MM.1S (cell line): ENCODE results near the gene ADGRD1.
A peak's percentile ranks its signal among the peaks of the same experiment; 100 is the strongest.

Experiments
- DNase-seq: peaks from one replicate; pipeline ENCODE4 v3.0.0-alpha.2; 2015
- H2AFZ ChIP-seq: fragments of 300-600 bp; sonication (generic); 2 replicates; pipeline ENCODE4 v1.6.0; 2016; ENCODE audit warnings: antibody characterized with exemption, low read length
- H3F3A ChIP-seq: fragments of 300-600 bp; sonication (generic); 2 replicates; pipeline ENCODE4 v1.6.1; 2016; ENCODE audit warnings: mild to moderate bottlenecking, antibody characterized with exemption, low read length, moderate library complexity, mixed read lengths; ENCODE audit not compliant: insufficient read depth
- H3K27ac ChIP-seq: fragments of 300-600 bp; sonication (generic); 2 replicates; pipeline ENCODE4 v1.5.1; 2016; ENCODE audit warnings: mild to moderate bottlenecking, low read length
- H3K27me3 ChIP-seq: fragments of 300-600 bp; sonication (generic); replicated peaks from 2 replicates; pipeline ENCODE4 v1.6.0; 2016; ENCODE audit warnings: low read length; ENCODE audit not compliant: insufficient read depth
- H3K36me3 ChIP-seq: fragments of 300-600 bp; sonication (generic); replicated peaks from 2 replicates; pipeline ENCODE4 v1.6.1; 2016; ENCODE audit warnings: mild to moderate bottlenecking, low read length, mixed read lengths; ENCODE audit not compliant: insufficient read depth
- H3K4me1 ChIP-seq: fragments of 300-600 bp; sonication (generic); 2 replicates; pipeline ENCODE4 v1.6.1; 2016; ENCODE audit warnings: low read length, mixed read lengths
- H3K4me2 ChIP-seq: fragments of 300-600 bp; sonication (generic); 2 replicates; pipeline ENCODE4 v1.6.0; 2016; ENCODE audit warnings: low read depth, low read length
- H3K4me3 ChIP-seq: fragments of 300-600 bp; sonication (generic); 2 replicates; pipeline ENCODE4 v1.5.1; 2016; ENCODE audit warnings: low read length, mixed read lengths
- H3K79me2 ChIP-seq: fragments of 300-600 bp; sonication (generic); 2 replicates; pipeline ENCODE4 v1.6.1; 2016; ENCODE audit warnings: mixed run types, low read length, mixed read lengths
- H3K9ac ChIP-seq: fragments of 300-600 bp; sonication (generic); 2 replicates; pipeline ENCODE4 v1.6.1; 2016; ENCODE audit warnings: low read length, mixed read lengths
- H3K9me2 ChIP-seq: fragments of 300-600 bp; sonication (generic); replicated peaks from 2 replicates; pipeline ENCODE4 v1.6.1; 2016; ENCODE audit warnings: mild to moderate bottlenecking, low read length, mixed read lengths; ENCODE audit not compliant: insufficient read depth
- H3K9me3 ChIP-seq: fragments of 300-600 bp; sonication (generic); replicated peaks from 2 replicates; pipeline ENCODE4 v1.6.1; 2016; ENCODE audit warnings: mild to moderate bottlenecking, low read length, mixed read lengths; ENCODE audit not compliant: insufficient read depth
- H4K20me1 ChIP-seq: fragments of 300-600 bp; sonication (generic); 2 replicates; pipeline ENCODE4 v1.6.1; 2016; ENCODE audit warnings: mild to moderate bottlenecking, low read length, moderate library complexity, mixed read lengths; ENCODE audit not compliant: insufficient read depth
- EZH2 ChIP-seq: fragments of 300-600 bp; sonication (generic); optimal IDR thresholded peaks from 2 replicates; pipeline ENCODE3; 2017; ENCODE audit warnings: low read depth, mild to moderate bottlenecking, antibody characterized with exemption, low read length, mixed read lengths
- EZH2phosphoT487 ChIP-seq: fragments of 300-600 bp; sonication (generic); IDR thresholded peaks from 2 replicates; pipeline ENCODE4 v1.6.1; 2018; ENCODE audit warnings: antibody characterized with exemption, low read length
- TF ChIP-seq, protein P1 (sequence below): fragments of 300-600 bp; sonication (generic); IDR thresholded peaks from 2 replicates; pipeline ENCODE4 v1.5.1; 2016; ENCODE audit warnings: antibody characterized with exemption, low read length, mixed read lengths

Gene ADGRD1

DNA sequence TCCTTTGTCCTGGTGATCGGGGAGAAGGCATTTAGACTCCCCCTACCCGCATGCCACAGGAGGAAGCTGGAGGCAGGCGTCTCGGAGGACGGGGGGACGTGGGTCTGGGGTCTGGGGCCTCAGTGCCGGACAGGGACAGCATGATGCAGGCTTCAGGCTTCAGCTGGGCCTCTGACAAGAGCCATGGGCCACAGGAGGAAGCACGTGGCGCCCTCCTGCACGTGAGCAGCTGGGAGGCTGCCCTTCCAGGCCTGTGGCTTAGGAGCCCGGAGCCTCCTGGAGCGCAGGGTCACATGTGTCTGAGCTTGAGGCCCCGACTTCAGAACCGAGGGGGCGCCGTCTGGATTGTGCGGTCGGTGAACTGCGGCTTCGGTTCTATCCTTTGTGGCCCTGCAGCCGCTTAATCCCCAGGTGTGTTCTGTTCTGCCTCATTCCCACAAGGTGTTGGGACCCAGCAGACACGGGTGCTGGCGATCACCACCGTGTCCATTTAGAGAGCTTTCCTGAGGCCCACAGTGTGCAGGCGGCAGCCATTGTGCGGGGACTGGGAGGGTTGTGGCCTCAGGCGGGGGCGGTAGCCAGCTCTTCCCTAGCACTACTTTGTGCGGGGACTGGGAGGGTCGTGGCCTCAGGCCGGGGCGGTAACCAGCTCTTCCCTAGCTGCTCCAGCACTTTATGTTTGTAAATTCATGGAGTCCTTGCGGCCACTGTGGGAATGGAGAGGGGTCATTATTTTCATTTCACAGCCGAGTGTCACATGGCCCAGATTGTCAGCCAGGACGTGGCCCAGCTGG, 150.2 kb downstream of the ADGRD1 start:
- Histone ChIP-seq H3K9me2 (no peaks in the 10 kb centered on the region), H3K79me2 (no peaks in the 10 kb centered on the region), H3K4me2 (no peak overlapping the region), H3F3A (no peaks in the 10 kb centered on the region), H4K20me1 (no peaks in the 10 kb centered on the region), H2AFZ (no peak overlapping the region), H3K36me3 (no peaks in the 10 kb centered on the region), H3K4me1 (peaks cover 12% of the 10 kb centered on the region), H3K9me3 (no peaks in the 10 kb centered on the region), H3K9ac (no peak overlapping the region), H3K27ac (no peak overlapping the region), H3K27me3 (no peaks in the 10 kb centered on the region), H3K4me3 (no peak overlapping the region)
- no peak for TF ChIP-seq EZH2
- TF ChIP-seq, protein P1, sequence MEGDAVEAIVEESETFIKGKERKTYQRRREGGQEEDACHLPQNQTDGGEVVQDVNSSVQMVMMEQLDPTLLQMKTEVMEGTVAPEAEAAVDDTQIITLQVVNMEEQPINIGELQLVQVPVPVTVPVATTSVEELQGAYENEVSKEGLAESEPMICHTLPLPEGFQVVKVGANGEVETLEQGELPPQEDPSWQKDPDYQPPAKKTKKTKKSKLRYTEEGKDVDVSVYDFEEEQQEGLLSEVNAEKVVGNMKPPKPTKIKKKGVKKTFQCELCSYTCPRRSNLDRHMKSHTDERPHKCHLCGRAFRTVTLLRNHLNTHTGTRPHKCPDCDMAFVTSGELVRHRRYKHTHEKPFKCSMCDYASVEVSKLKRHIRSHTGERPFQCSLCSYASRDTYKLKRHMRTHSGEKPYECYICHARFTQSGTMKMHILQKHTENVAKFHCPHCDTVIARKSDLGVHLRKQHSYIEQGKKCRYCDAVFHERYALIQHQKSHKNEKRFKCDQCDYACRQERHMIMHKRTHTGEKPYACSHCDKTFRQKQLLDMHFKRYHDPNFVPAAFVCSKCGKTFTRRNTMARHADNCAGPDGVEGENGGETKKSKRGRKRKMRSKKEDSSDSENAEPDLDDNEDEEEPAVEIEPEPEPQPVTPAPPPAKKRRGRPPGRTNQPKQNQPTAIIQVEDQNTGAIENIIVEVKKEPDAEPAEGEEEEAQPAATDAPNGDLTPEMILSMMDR: no peak
- TF ChIP-seq EZH2phosphoT487: no peak
- DNase-seq: no peak

DNA sequence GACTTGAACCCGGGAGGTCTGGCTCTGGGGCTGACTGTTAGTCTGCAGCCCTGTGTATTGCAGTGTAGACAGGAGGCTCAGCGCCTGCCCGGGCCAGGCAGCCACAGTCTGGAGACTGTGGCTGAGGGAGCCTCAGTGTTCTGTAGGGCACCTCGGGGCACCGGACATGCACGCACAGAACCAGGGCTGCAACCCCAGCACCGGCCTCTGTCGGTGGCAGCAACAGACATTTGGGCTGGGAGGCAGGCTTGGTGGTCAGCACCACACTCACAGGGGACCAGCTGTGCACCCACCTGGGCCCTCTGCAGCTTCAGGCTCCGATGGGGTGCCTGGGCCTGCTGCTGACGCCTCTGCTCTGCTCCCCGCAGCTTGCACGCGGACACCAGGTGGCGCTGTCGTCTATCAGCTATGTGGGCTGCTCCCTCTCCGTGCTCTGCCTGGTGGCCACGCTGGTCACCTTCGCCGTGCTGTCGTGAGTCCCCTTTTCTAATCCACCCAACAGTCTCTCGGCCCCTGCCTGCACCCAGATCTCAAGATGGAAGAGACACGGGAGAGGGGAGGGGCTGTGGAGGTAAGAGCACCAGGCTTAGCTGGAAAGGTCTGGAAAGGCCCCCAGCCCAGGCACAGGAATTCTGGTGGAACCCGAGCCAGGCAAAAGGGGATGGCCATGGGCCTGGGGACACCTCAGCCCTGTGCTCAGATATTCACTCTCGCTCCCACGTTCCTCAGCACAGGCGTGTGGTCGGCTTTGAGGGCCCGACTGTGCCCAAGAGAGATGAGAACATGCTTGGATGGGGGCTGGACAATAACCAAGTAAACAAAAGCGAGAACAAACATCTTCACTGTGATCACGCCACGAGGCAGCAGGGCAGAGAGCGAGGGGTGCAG, 151.0 kb downstream of the ADGRD1 start:
- Histone ChIP-seq H3K4me2 (no peak overlapping the region), H3F3A (no peaks in the 10 kb centered on the region), H2AFZ (no peak overlapping the region), H3K9ac (no peak overlapping the region), H3K36me3 (no peaks in the 10 kb centered on the region), H3K4me3 (no peak overlapping the region), H3K79me2 (no peaks in the 10 kb centered on the region), H3K9me3 (no peaks in the 10 kb centered on the region), H3K27ac (no peak overlapping the region), H3K4me1 (peaks cover 12% of the 10 kb centered on the region), H3K27me3 (no peaks in the 10 kb centered on the region), H3K9me2 (no peaks in the 10 kb centered on the region), H4K20me1 (no peaks in the 10 kb centered on the region)
- TF ChIP-seq, protein P1: peak; percentile 59
- TF ChIP-seq EZH2 (no peak), EZH2phosphoT487 (no peak)
- DNase-seq: peak; percentile 35

DNA sequence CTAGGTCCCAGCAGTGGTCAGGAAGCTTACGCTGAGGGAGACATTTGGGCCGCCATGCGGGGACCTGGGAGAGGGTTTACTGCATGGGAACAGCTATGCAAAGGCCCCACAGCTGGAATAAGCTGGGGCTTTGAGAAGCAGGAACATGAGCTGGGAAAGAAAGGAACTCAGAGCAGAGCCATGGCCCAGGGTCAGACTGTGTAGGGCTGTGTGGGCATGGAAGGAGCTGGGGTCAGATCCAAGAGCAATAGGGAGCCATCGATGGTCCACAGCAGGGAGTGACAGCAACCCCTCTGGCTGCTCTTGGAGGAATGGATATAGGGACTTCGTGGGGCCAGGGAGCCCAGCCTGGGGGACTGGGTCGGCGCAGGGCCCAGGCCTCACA, 151.6 kb downstream of the ADGRD1 start:
- Histone ChIP-seq H3K4me3 (no peak overlapping the region), H3K4me2 (no peak overlapping the region), H3K9ac (no peak overlapping the region), H3K4me1 (peaks cover 12% of the 10 kb centered on the region), H3K9me2 (no peaks in the 10 kb centered on the region), H3K27ac (no peak overlapping the region), H3F3A (no peaks in the 10 kb centered on the region), H3K27me3 (no peaks in the 10 kb centered on the region; the same call in 1 of the 2 replicates), H4K20me1 (no peaks in the 10 kb centered on the region), H3K79me2 (no peaks in the 10 kb centered on the region), H2AFZ (no peak overlapping the region), H3K9me3 (no peaks in the 10 kb centered on the region), H3K36me3 (no peaks in the 10 kb centered on the region)
- DNase-seq: no peak
- no peak for TF ChIP-seq EZH2
- TF ChIP-seq, protein P1: no peak
- no peak for TF ChIP-seq EZH2phosphoT487
